HCT116 (cell line): ENCODE results near the gene TNIP3.

Experiments used
- CBX3 ChIP-seq: IDR thresholded peaks from 2 replicates; pipeline ENCODE4 v1.6.1; 2012; ENCODE audit warnings: low read depth
- CTCF ChIP-seq, 3 experiments: fragments of 200-600 bp in 1 of 3; sonication (generic) in 1 of 3; IDR thresholded peaks in 2 of 3; conservative IDR thresholded peaks in 1 of 3; 2 replicates each; pipeline ENCODE4 v1.5.1; 2012 to 2017; ENCODE audit warnings: low read depth in 2 of 3, low read length in 2 of 3, antibody characterized with exemption in 1 of 3, borderline replicate concordance in 1 of 3, control low read depth in 1 of 3, mild to moderate bottlenecking in 1 of 3, mixed read lengths in 1 of 3, mixed run types in 1 of 3, moderate library complexity in 1 of 3; ENCODE audit not compliant: insufficient read depth in 1 of 3
- EGR1 ChIP-seq: IDR thresholded peaks from 2 replicates; pipeline ENCODE4 v1.6.1; 2012; ENCODE audit warnings: low read depth
- EZH2 ChIP-seq: fragments of 200-600 bp; sonication (generic); IDR thresholded peaks from 2 replicates; pipeline ENCODE4 v1.6.1; 2017; ENCODE audit warnings: antibody characterized with exemption, mixed run types
- EZH2phosphoT487 ChIP-seq: fragments of 200-600 bp; IDR thresholded peaks from 2 replicates; pipeline ENCODE4 v1.6.1; 2018; ENCODE audit warnings: antibody characterized with exemption, borderline replicate concordance
- MAX ChIP-seq: IDR thresholded peaks from 2 replicates; pipeline ENCODE4 v1.6.1; 2012
- POLR2A ChIP-seq: IDR thresholded peaks from 2 replicates; pipeline ENCODE4 v1.7.0; 2011; ENCODE audit warnings: borderline replicate concordance; ENCODE audit not compliant: insufficient read depth, insufficient read length; ENCODE audit errors: extremely low read depth
- POLR2AphosphoS5 ChIP-seq: IDR thresholded peaks from 2 replicates; pipeline ENCODE4 v1.6.1; 2011; ENCODE audit warnings: mild to moderate bottlenecking, low read depth, low read length, moderate library complexity
- REST ChIP-seq: IDR thresholded peaks from 2 replicates; pipeline ENCODE4 v1.6.1; 2012; ENCODE audit warnings: low read depth
- TCF7L2 ChIP-seq: IDR thresholded peaks from 2 replicates; pipeline ENCODE4 v1.7.0; 2011; ENCODE audit warnings: borderline replicate concordance, inconsistent platforms; ENCODE audit not compliant: insufficient read depth, insufficient read length; ENCODE audit errors: extremely low read depth
- YY1 ChIP-seq: IDR thresholded peaks from 2 replicates; pipeline ENCODE4 v1.6.1; 2011; ENCODE audit warnings: low read length, low read depth, moderate library complexity, mild to moderate bottlenecking; ENCODE audit not compliant: insufficient replicate concordance; ENCODE audit errors: extremely low read depth
- ZFX ChIP-seq: fragments of 450-650 bp; IDR thresholded peaks from 2 replicates; pipeline ENCODE4 v1.6.1; 2017

GRCh38 chr4:121189326-121190215 lies 25.4 kb upstream of the TNIP3 start:
- TF ChIP-seq POLR2A (no peak), CTCF (IDR thresholded peaks at IDR 0.05 in 2 of 3, conservative IDR thresholded peaks at IDR 0.05 in 1 of 3; ENCODE audit: borderline replicate concordance in 1 of 3, insufficient read depth in 1 of 3, low read depth in 2 of 3, low read length in 2 of 3) (no peak), CBX3 (no peak), REST (no peak), POLR2AphosphoS5 (no peak), MAX (no peak), ZFX (no peak), TCF7L2 (no peak), EZH2phosphoT487 (no peak), EGR1 (no peak), EZH2 (no peak), YY1 (no peak)
